Stimulated activated CD4-positive, alpha-beta T cell treated with anti-CD3 and anti-CD28 coated beads, Interleukin-4, amount 100 ng/mL, for 24 hours (primary cell): ENCODE measurements around the gene PAAF1.

Source experiments
- DNase-seq: peaks from one replicate; pipeline ENCODE4 v3.0.0-alpha.2; 2020

The PAAF1 gene

GRCh38 chr11:73949246-73949645 lies 72.4 kb downstream of the PAAF1 start:
- no peak for DNase-seq

DNA sequence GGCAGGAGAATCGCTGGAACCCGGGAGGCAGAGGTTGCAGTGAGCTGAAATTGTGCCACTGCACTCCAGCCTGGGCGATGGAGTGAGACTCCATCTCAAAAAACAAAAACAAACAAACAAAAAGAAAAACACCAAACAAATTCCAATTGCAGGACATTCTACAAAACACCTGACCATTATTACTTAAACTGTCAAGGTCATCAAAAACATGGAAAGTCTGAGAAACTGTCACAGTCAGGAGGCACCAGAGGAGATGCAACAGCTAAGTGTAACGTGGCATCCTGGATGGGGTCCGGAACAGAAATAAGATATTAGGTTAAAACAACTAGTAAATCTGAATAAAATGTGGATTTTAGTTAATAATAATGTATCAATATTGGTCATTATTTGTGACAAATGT lies 73.1 kb downstream of the PAAF1 start:
- no peak for DNase-seq

DNA sequence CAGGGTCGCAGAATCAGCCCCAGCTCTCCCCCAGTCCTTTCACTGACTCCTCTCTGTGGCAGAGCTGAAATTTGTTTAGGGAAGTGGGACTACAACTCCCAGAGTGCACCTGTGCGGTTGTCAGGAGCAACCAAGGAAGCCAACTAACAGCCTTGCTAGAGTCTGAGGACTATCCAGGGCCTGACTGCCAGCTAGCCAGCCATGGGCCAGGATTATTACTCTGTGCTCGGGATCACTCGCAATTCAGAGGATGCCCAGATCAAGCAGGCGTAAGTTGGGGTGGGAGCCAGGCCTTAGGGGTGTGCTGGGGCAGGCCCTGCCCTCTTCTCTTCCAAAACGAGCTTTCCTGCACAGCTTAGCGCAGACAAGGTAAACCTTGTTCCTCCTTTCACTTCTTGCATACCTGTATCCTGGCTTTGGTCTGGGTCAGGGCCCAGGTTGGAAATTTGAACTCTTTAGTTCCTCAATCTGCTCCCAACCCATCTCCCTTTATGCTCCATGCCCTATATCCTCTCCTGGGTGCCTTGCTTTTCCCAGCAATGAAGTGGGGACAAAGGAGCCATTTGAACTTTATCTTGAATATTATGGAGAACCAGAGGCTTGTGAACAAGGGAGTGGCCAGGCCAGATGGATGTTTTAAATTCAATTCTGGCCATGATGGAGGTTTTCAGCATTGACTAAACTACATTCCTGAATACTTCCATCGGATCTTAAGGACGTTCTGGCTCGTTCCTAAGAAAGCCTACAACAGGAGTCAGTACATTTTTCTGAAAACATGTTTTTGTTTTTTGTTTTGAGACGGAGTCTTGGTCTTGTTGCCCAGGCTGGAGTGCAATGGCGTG lies 74.3 kb downstream of the PAAF1 start, which contains the start of gene DNAJB13:
Gene DNAJB13, plus strand, starts transcription at position 158 of the 842 bp plus-strand sequence. Its CDS starts 44 bp downstream, at position 202.
- DNase-seq = no peak

DNA sequence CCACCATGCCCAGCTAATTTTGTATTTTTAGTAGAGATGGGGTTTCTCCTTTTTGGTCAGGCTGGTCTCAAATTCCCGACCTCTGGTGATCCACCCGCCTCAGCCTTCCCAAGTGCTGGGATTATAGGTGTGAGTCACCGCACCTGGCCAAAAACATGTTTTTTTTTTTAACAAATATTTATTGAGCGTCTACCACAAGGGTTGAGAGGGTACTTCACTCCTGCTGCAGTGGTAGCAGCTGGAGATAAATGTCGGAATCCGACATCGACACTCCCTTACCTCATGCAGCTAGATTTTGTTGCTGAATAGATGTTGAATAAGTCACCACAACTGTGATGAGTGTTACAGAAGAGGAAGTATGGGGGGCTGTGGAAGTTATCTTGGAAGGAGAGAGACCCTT lies 75.0 kb downstream of the PAAF1 start:
- no peak for DNase-seq

- no peak for DNase-seq
Measured at GRCh38 chr11:73956876-73957653, 80.3 kb downstream of the PAAF1 start.

- DNase-seq = no peak
Measured at GRCh38 chr11:73957654-73958361, 81.0 kb downstream of the PAAF1 start.

DNA sequence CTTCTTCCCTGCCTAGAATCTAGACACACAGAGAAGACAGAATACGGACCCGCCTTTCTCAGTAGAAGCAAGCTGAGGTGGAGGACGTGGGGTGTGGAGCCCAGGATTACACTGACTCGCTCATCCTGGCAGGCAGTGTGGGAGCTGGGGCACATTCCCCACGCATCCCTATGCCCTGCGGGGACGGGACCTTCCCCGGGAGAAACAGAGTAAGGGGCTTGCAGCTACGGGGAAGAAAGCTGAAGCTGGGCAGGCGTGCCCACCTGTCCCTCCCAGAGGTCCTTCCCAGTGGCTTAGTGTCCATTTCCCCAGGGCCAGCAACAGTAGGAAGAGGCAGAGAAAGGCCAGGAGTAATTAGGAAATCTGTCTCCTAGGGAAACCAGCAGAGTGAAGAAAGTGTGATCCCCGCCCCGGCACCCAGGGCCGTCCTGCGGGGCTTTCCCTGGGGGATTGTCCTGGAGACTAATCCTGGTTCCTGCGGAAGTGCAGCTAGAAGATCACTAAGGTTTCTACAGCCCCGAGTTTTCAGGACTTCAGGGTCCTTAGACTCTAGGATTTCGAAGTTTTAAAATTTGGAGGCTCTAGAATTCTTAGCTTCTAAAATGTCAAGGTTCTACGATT lies 81.8 kb downstream of the PAAF1 start:
- DNase-seq = no peak

DNA sequence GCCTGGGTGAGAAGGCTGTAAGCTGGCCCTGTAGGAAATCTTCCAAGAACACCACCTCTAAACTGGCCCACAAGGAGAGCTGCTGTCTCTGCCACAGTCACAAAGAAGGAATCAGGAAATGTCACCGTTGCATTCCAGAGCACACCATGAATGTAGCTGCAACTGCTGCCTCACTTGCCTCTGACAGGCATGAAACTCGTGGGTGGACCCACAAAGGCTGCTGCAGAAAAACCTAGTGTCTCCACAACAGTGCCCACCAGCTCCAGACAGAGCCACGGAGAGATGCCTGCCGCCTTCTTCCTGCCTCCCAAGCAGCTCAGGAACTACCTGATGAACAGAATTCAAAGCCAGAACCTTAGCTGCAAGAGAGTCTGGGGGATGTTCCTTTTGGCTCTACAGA lies 84.5 kb downstream of the PAAF1 start:
- no peak for DNase-seq

- DNase-seq = no peak
Measured at GRCh38 chr11:73962101-73962705, 85.4 kb downstream of the PAAF1 start.

GRCh38 chr11:73963861-73964260 lies 87.1 kb downstream of the PAAF1 start:
- DNase-seq = no peak

- DNase-seq = no peak
Measured at GRCh38 chr11:73965076-73965763, 88.4 kb downstream of the PAAF1 start.

GRCh38 chr11:73965764-73966121 lies 88.9 kb downstream of the PAAF1 start:
- no peak for DNase-seq

DNA sequence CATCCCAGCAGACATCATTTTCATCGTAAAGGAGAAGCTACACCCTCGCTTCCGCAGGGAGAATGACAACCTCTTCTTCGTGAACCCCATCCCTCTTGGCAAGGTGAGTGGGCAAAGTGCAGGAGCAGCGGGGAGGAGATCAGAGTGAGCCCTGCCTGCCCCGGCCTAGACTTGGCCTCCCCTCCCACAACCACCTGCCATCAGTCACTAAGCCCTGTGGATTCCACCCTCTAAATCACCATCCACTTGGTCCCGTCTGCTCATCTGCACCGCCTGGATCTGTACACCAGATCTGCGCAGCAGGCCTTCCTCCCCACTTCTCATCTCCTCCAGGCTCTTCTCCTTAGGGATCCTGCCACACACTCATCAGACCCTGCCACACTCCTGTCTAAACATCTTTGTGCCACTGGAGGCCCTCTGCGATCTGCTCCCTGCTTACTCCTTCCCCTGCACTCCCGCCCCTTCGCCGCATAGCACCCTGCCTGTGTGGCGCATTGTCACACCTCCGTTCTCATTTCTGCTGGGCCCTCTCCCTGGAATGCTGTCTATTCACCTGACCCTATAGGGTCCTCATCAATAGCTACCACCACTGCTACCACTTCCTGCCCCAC lies 91.7 kb downstream of the PAAF1 start:
- no peak for DNase-seq

GRCh38 chr11:73969091-73969490 lies 92.3 kb downstream of the PAAF1 start:
- no peak for DNase-seq

- peak; percentile 20 for DNase-seq
Measured at GRCh38 chr11:73969991-73970800, 93.4 kb downstream of the PAAF1 start.

DNA sequence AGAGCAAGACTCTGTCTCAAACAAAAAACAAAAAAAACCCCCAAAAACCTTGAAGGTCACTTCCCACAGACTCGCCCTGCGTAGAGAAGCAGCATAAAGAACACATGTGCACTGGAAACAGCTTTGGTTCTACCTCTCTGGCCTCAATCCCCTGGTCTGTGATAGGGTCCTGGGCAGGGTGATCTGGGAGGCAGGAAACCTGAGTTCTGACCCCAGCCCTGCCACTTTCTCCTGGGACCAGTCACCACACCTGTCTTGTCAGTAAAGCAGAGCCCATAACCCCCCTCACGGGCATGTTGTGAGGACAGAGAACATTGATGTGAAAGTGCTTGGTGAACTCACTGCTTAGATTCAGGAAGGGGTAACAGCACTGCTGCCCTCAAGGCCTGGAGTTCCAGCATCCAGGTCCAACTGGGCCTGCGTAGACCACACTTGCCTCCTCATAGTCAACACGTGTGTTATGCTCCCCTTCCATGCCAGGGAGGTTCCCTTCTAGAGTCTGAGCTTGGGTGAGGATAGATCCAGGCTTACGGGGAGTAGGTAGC lies 94.4 kb downstream of the PAAF1 start:
- DNase-seq = no peak

GRCh38 chr11:73972187-73972586 lies 95.4 kb downstream of the PAAF1 start:
- DNase-seq = no peak

DNA sequence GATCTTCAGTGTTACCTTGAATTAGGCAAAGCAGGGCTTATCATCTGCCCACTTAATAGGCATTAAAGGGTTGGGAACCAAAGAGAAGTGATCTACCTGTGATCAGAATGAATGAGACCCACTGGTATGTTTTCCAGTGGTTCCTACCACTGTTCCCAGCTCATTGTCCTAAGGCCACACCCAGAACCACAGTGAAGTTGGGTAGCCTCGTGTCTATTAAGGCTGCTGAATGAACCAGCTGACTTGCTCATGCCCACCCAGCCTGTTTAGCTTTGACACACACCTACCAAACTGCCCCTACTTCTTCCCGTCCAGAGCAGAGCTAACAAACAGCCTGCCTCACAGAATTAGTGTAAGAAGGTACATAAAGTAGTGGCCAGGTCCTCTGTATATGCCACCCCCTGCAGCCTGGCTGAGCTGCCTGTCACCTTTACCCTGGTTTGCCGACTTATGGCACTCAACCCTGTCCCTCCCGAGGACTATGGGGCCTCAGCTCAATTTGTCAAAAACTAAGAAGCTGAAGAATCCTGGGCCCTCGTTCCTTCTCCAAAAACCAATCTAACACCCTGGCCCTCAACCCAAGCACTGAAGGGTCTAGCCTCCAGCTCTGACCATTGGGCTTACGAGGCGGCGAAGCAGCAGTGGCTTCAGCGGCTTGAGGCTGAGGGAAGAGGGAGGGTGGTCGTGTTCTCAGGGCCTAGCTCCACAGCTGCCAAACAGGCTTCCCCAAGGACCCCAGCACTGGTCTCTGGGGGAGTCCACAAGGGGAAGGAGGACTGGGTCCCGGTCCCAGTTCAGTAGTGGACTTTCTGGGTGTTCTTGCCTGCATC lies 96.0 kb downstream of the PAAF1 start:
- no peak for DNase-seq
